Activated naive CD4-positive, alpha-beta T cell (primary cell): ENCODE results near the gene SLC25A21.
"Not testable (repeated sequence)": the region's sequence is repeated elsewhere in the genome, so short reads cannot be mapped to it uniquely, and the experiment has no call there.

Source experiments
- DNase-seq, 4 experiments: peaks; one replicate each; lab custom pipeline; 2025; lab: John Stamatoyannopoulos, UW

The SLC25A21 gene

DNA sequence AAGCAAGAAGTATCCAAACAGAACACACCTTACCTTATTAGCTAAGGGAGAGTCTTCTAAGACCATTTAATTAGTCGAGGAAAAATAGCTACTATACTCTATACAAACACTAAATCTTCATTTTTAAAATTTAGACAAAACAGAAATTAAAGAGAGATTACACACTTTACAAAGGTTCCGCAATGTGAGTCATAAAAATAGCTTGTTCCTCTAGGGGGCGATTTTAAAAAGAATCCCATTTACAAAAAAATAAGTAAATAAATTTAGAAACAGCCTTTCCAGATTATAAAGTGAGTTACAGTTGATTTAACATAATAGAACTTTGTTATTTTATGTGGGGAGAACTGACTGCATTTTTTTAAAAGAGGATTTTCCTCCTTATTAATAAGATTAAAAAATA is 309.1 kb downstream of the SLC25A21 start:
- no peak for DNase-seq

DNA sequence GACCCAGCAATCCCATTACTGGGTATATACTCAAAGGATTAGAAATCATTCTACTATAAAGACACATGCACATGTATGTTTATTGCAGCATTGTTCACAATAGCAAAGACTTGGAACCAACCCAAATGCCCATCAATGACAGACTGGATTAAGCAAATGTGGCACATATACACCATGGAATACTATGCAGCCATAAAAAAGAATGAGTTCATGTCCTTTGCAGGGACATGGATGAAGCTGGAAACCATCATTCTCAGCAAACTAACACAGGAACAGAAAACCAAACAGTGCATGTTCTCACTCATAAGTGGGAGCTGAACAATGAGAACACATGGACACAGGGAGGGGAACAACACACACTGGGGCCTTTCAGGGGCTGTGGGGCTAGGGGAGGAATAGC is 310.2 kb downstream of the SLC25A21 start:
- not testable (repeated sequence) for DNase-seq

GRCh38 chr14:36860831-36861230 is 311.6 kb downstream of the SLC25A21 start:
- DNase-seq: no peak

DNA sequence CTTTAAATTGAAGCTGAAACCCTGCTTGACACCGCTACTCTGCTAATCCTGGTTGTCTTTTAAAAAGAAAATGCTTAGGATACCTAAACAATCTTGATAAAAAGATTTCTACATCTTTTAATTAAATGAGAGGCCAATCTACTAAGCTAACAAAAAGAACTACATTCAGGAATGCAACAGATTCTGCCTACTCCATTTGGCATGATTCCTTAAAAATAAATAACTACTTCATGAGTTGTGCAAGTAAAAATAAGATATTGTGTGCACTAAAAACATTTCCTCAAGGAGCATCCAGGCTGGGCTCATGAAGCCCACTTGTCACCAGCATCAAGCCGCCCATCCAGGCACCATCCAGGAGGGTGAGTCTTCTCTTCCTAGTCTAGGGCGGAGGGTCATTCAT is 313.3 kb downstream of the SLC25A21 start:
- DNase-seq: no peak

- DNase-seq: no peak
Measured at GRCh38 chr14:36857842-36858445, 314.5 kb downstream of the SLC25A21 start.

DNA sequence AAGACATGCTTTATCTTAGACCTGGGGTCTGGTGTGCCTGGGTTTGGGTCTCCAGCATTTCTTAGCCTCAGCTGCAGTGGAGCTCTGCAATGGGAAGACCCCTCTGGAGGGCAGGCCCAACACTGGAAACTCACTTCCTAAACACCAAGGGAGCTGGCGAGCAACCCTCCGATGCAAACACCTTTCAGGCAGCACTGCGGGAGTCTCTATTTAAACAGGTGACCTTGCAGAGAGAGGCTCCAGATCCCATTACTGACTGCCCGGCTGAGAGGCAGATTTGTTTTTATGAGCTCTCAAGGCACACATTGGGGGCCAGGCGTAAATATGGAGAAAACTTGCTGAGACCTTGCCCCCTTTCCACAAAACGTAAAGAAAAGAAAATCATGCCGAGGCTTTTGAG is 315.3 kb downstream of the SLC25A21 start:
- no peak for DNase-seq

GRCh38 chr14:36856095-36856878 is 316.1 kb downstream of the SLC25A21 start:
- DNase-seq: no peak

DNA sequence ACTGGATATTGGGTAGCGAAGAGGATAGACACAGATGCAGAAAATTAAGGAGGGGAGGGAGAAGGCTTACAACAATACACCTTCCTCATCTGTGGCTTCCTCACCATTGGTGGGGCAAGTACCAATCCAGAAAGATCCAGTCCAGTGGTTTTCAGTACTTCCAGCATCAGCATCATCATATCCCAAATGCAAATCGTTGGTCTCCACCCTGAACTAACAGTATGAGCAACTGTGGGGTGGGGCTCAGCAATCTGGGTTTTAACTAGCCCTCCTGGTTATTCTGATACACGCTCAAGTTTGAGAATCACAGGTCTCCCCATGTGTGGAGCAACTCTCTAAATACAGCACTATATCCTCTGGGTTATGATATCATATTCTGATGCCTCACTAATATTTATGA is 317.0 kb downstream of the SLC25A21 start:
- DNase-seq: no peak

- DNase-seq: no peak
Measured at GRCh38 chr14:36852981-36853691, 319.3 kb downstream of the SLC25A21 start.

DNA sequence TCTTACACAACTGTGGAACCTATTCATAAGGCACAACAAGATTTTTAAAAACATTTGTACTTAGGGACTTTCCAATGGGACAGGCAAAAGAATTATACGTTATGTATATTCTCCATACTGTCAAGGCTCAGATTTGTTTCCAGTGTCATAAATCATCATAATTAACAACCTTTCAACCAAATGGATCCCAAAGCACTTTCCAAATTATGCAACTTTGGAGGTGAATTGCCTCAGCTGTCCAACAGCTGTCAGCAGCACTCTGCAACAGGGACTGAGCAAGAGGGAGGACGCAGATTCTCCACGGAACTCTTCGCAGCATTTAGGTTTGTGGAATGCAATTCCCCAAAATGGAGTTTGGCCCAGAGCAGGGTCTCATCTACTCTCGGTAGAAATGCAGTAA is 324.2 kb downstream of the SLC25A21 start:
- DNase-seq: no peak

DNA sequence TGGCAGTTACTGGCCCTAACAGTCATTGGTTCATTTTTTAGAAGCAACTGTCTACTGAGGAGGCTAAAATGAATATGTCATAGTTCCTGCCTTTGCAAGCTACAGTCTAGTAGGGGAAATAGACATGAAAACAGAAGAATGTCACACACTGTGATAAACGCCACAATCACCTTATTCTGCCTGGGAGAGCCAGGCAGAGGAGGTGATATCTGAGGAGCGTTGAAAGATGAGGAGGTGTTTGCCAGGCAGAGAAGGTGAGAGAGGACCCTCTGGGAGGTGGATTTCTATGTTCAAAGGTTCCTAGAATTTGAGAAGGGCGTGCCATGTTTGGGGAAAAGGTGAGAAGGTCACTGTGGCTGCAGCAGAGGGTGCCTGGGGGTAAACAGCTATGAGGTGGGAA is 325.0 kb downstream of the SLC25A21 start:
- no peak for DNase-seq

GRCh38 chr14:36845356-36846012 is 326.9 kb downstream of the SLC25A21 start:
- no peak for DNase-seq

- DNase-seq: no peak
Measured at GRCh38 chr14:36844443-36845195, 327.8 kb downstream of the SLC25A21 start.

- no peak for DNase-seq
Measured at GRCh38 chr14:36843410-36843809, 329.0 kb downstream of the SLC25A21 start.

DNA sequence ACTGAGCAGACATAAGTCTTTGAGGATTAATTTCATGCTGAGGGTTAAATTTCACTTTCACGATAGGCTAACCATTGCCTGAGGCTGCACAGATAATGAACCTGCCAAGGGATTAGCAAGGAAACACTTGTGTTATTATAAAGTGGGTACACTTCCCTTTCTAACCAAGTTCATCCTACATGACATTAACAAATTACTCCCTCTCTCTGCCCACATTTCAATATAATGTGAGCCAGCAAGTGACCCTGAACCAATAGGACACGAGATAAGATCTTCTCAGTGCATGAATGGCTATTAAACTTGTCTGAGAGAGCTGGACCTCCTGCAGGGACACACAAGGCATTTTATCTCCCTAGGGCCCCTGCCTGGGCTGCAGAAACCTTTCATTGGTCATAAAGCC is 337.3 kb downstream of the SLC25A21 start:
- no peak for DNase-seq

DNA sequence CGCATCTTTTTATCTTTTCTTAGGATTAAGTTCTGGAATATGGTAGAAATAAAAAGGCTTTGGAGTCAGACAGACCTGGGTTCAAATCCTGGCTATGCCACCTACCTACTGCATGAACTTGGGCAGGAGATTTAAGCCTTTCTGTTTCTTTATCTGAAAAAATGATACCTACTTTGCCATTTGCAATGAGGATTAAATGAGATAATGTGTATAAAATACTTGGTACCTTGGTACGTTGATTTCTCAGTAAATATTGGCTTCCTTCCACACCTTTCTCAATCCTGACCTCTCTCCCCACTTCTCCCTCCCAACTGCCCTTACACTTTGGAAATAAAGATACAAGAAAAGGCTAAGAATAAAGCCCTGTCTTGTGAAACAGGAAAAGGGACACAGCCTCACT is 338.1 kb downstream of the SLC25A21 start:
- no peak for DNase-seq

GRCh38 chr14:36829547-36829946 is 342.9 kb downstream of the SLC25A21 start:
- no peak for DNase-seq

DNA sequence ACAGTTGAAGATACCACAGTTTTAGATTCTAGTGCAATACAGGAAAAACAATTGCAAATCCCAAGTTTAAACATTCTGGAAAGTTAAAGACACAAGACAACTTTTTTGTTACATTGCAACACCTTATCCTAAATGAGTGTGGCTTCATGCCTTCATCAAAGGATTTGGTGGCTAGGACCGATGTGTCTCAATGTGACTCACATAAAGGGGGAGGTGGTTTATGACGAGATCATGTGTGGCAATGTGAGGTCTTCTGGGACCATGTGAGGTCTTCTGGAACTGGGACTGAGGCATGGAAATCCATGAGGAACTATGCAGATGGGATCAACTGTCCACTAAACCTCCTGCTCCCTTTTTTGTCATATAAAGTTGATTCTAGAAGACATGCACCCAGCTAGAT is 344.5 kb downstream of the SLC25A21 start:
- DNase-seq: no peak

DNA sequence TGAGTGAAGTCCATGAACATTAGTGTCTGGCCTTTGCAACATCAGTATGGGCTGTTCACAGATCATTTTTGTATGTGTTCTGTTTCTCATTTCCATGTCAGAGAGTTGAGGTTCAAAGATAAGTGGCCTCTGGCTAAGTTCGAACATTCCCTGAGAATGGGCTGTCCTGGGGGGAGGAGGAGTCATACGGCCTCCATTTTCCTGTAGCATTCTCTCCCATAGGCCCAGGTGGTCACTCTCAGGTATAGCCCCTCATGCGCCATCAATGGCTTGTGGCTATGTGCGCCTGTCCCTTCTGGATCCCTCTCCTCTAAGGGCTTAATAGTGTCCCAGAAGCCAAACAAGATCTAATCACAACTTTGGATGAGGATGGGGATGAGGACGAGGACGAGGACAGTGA is 345.8 kb downstream of the SLC25A21 start:
- DNase-seq: no peak

DNA sequence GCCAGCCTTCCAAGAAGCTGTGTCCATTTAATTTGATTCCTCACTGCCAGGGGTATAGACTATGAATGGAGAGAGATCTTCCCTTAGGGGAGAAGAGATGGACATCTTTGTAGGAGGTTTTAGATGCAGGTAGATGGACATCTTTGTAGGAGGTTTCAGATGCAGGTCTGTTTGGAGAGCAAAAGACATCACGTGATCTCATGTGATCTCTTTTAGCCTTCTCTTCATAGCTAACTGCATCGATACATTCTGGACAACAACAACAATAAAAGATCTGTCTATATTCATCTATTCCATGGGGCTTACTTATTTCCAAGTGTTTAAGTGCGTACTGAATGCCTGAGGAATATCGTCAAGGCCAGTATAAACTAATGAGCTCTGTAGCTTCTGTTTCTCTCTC is 347.6 kb downstream of the SLC25A21 start:
- DNase-seq: no peak

- no peak for DNase-seq
Measured at GRCh38 chr14:36823651-36824050, 348.8 kb downstream of the SLC25A21 start.

GRCh38 chr14:36822685-36823084 is 349.7 kb downstream of the SLC25A21 start:
- no peak for DNase-seq
